OCI-LY3 (cell line): ENCODE measurements around the gene SUSD1.

Source experiments
- EZH2phosphoT487 ChIP-seq: fragments of 200-600 bp; shearing (Covaris generic); IDR thresholded peaks from 2 replicates; pipeline ENCODE4 v1.6.1; 2018; ENCODE audit warnings: antibody characterized with exemption, mixed run types, low read depth
- TF ChIP-seq, protein P1 (sequence below): fragments of 200-600, 300-600 bp; sonication (generic); IDR thresholded peaks from 2 replicates; pipeline ENCODE4 v1.5.1; 2014; ENCODE audit warnings: antibody characterized with exemption, low read length, low read depth

DNA sequence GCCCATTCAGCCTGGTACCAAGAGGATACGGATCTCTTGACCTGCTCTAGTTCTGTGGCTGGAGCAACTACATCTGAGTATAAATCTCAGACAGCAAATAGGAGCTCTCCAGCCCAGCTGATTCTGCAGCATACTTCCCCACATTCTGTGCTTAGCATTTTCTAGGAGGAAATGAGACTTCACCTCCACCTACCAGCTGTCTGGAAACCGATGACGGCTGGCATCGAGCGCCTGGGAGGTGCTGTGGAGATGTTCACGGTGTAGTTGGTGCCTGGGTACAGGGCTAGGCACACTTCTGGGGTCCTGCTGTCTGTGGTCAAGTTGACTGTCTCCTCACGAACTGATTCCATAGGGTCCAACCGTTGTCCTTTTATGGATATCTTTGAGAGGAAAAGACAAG lies 63.6 kb downstream of the SUSD1 start:
- TF ChIP-seq, protein P1, sequence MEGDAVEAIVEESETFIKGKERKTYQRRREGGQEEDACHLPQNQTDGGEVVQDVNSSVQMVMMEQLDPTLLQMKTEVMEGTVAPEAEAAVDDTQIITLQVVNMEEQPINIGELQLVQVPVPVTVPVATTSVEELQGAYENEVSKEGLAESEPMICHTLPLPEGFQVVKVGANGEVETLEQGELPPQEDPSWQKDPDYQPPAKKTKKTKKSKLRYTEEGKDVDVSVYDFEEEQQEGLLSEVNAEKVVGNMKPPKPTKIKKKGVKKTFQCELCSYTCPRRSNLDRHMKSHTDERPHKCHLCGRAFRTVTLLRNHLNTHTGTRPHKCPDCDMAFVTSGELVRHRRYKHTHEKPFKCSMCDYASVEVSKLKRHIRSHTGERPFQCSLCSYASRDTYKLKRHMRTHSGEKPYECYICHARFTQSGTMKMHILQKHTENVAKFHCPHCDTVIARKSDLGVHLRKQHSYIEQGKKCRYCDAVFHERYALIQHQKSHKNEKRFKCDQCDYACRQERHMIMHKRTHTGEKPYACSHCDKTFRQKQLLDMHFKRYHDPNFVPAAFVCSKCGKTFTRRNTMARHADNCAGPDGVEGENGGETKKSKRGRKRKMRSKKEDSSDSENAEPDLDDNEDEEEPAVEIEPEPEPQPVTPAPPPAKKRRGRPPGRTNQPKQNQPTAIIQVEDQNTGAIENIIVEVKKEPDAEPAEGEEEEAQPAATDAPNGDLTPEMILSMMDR: no peak
- no peak for TF ChIP-seq EZH2phosphoT487
